GM13976 (cell line): ENCODE measurements around the gene RPL18.
"Not testable (repeated sequence)": the region's sequence is repeated elsewhere in the genome, so short reads cannot be mapped to it uniquely, and the experiment has no call there.

ENCODE experiments used
- DNase-seq: peaks from one replicate; pipeline ENCODE4 v3.0.0; 2012; ENCODE audit warnings: low spot score
- in situ Hi-C: fragments of 300-500 bp; cut with MboI; formaldehyde crosslinking; loops from one replicate; pipeline ENCODE4 v1.12.0; 2022; ENCODE audit warnings: low sequenced_read_pairs, mixed read lengths, inconsistent platforms; ENCODE audit not compliant: unreplicated experiment
- TF ChIP-seq, protein P1 (sequence below): IDR thresholded peaks from 2 replicates; pipeline ENCODE4 v1.5.1; 2012; ENCODE audit warnings: borderline replicate concordance, mild to moderate bottlenecking; ENCODE audit not compliant: insufficient read depth; ENCODE audit errors: extremely low read depth, missing control alignments, control extremely low read depth

RPL18 gene

DNA sequence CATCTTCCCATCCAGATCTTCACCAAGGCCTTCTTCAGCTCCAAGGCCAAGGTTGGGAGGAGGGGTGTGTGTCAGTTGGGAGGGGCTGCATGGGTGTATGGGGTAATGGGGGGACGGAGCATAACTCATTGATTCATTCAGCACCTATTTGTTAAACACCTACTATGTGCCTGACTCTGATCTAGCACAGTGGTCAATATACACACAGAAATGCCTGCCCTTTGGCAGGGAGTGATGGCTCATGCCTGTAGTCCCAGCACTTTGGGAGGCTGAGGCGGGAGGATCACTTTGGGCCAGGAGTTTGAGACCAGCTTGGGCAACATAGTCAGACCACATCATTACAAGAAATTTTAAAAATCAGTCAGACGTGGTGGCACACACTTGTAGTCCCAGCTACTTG, 31.6 kb downstream of the RPL18 start:
- in situ Hi-C loops, result loop anchor here (5.0 to 25.0 kb wide), 2 partner anchors 80 to 275 kb away; a partner anchor contains a TSS
- no peak for DNase-seq
- TF ChIP-seq, protein P1, sequence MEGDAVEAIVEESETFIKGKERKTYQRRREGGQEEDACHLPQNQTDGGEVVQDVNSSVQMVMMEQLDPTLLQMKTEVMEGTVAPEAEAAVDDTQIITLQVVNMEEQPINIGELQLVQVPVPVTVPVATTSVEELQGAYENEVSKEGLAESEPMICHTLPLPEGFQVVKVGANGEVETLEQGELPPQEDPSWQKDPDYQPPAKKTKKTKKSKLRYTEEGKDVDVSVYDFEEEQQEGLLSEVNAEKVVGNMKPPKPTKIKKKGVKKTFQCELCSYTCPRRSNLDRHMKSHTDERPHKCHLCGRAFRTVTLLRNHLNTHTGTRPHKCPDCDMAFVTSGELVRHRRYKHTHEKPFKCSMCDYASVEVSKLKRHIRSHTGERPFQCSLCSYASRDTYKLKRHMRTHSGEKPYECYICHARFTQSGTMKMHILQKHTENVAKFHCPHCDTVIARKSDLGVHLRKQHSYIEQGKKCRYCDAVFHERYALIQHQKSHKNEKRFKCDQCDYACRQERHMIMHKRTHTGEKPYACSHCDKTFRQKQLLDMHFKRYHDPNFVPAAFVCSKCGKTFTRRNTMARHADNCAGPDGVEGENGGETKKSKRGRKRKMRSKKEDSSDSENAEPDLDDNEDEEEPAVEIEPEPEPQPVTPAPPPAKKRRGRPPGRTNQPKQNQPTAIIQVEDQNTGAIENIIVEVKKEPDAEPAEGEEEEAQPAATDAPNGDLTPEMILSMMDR, result no peak

DNA sequence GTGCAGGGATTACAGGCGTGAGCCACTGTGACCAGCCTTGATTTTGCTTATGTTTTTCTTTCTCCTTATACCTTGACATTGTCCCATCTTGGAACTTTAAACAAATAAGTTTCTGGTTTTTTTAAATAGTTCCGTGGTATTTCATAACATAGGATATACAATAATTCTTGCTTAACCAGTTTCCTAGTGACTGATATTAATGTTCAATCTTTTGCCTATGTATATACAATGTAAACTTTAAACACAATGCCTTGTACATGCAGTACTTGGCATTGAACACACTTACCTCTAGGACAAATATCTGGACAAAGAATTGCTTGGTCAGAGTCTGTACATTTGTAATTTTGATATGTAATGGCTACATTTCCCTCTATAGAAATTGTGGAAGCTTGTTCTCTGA, 36.8 kb downstream of the RPL18 start:
- no peak for DNase-seq
- TF ChIP-seq, protein P1, result no peak
- in situ Hi-C loops, result loop anchor here (25.0 kb wide), 1 partner anchor 270 kb away; a partner anchor contains a TSS

DNA sequence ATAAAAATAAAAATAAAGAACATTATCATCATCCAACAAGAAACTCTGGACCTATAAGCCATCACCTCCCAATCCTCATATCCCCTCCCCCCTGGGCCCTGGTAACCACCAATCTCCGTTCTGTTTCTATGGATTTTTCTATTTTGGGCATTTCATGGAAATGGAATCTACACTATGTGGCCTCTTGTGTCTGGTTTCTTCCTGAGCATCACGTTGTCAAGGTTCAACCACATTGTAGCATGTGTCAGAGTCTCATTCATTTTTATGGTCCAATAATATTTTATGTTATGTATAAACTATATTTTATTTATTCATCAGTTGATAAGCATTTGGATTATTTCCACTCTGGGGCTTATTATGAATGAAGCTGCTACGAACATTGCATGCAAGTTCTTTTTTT, 40.1 kb downstream of the RPL18 start:
- in situ Hi-C loops, result loop anchor here (25.0 kb wide), 1 partner anchor 267 kb away; a partner anchor contains a TSS
- no peak for DNase-seq
- TF ChIP-seq, protein P1, result no peak

DNA sequence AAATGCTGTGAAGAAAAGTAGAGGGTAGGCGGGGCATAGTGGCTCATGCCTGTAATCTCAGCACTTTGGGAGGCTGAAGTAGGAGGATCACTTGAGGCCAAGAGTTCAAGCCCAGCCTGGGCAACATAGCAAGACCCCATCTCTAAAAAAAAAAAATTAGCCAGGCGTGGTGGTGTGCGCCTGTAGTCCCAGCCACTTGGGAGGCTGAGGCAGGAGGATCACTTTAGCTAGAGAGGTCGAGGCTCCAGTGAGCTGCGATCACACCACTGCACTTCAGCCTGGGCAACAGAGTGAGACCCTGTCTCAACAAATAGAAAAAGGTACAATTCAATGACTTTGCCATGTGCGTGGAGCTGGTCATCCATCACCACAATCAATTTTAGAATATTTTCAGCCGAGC, 41.1 kb downstream of the RPL18 start:
- not testable (repeated sequence) for DNase-seq
- in situ Hi-C loops, result loop anchor here (25.0 kb wide), 1 partner anchor 266 kb away; a partner anchor contains a TSS

DNA sequence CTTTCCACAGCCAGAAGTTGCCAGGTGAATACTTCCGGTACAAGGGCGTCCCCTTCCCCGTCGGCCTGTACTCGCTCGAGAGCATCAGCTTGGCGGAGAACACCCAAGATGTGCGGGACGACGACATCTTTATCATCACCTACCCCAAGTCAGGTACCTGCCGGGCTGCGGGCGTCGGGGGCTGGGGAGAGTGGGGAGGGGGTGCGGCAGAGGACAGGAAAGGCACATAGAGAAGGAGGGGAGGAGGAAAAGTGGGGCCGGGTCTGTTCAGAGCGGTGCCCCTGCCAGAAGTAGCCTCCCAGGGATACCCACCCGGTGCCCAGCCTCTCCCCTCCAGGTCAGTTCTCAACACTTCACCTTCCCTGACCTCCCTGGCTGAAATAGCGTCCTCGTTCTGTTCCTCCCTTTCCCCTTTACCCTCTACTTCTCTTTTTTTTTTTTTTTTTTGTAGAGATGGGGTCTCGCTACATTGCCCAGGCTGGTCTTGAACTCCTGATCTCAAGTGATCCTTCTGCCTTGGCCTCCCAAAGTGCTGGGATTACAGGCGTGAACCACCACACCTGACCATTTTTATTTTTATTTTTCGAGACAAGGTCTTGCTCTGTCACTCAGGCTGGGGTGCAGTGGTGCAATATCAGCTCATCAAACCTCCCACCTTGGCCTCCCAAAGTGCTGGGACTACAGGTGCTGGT, 42.9 kb downstream of the RPL18 start:
- TF ChIP-seq, protein P1, result no peak
- in situ Hi-C loops, result loop anchor here (25.0 kb wide), 1 partner anchor 264 kb away; a partner anchor contains a TSS
- no peak for DNase-seq

DNA sequence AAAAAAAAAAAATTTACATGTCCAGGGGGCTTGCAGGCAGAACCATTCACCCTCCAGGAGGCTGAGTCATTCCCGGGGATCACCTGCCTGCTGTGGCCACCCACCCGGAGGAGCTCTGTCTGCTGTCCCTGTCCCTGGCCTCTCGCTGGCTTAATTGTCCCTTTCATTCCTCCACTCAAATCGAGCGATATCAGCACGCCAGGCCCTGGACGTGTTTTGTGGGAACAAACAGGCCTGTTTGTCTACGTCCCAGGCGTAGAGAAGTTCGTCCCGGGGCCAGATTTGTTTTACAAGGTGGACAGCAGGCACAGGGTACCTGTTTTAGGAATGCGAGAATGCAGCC, 45.8 kb downstream of the RPL18 start:
- TF ChIP-seq, protein P1, result no peak
- DNase-seq, result no peak
- in situ Hi-C loops, result no loop called here

DNA sequence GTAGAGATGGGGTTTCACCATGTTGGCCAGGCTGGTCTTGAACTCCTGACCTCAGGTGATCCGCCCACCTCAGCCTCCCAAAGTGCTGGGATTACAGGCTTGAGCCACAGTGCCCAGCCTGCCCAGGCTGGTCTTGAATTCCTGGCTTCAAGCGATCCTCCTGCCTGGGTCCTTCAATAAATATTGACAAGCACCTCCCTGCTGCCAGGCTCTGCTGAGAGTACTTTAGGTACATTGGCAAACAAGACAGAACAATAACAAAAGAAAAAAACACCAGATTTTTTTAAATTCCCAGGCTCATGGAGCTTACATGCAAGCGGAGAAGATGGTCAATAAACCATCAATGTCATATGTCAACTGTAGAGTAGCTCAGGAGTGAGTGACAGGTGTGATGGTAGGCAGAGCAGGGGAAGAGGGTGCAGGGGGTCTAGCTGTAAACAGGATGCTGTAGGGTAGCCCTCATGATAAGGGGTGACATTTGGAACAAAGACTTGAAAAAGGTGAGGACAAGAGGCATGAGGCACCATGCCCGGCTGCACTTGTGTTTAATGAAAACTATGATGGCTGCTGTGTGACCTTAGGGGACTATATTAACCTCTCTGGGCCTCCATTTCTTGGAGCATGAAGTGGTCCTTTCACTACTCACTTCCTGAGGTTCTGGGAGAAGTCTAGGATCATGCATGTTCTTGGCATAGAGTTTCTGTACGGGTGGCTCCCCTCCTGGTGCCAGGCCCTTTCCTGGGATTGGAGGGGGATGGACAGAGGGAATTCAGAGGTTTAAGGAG, 47.4 kb downstream of the RPL18 start:
- in situ Hi-C loops, result no loop called here
- no peak for DNase-seq
- TF ChIP-seq, protein P1, result no peak
